ENCODE results near the gene GMDS.

The GMDS gene

GRCh38 chr6:1617466-1618310 is 627.7 kb downstream of the GMDS start:
- no peak for DNase-seq

GRCh38 chr6:1616701-1617463 is 628.5 kb downstream of the GMDS start:
- no peak for DNase-seq

- DNase-seq, result no peak
Measured at GRCh38 chr6:1615853-1616420, 629.5 kb downstream of the GMDS start.

GRCh38 chr6:1615151-1615852 is 630.1 kb downstream of the GMDS start:
- no peak for DNase-seq

- no peak for DNase-seq
Measured at GRCh38 chr6:1614448-1615150, 630.8 kb downstream of the GMDS start.

GRCh38 chr6:1613688-1614447 is 631.5 kb downstream of the GMDS start:
- no peak for DNase-seq

- DNase-seq, result no peak
Measured at GRCh38 chr6:1613346-1613687, 632.1 kb downstream of the GMDS start.

GRCh38 chr6:1612974-1613306 is 632.5 kb downstream of the GMDS start:
- no peak for DNase-seq

GRCh38 chr6:1612299-1612973 is 633.0 kb downstream of the GMDS start:
- DNase-seq, result peak in 1 of 3 experiments; percentile 27

GRCh38 chr6:1611572-1612298 is 633.7 kb downstream of the GMDS start:
- peak; percentile 4 to 48 (median 38) for DNase-seq

GRCh38 chr6:1611322-1611571 is 634.2 kb downstream of the GMDS start:
- peak in 2 of 3 experiments; percentile 39 to 61 for DNase-seq

GRCh38 chr6:1610497-1611321 is 634.7 kb downstream of the GMDS start:
- DNase-seq, result peak in 2 of 3 experiments; percentile 59 to 65

- peak; percentile 35 to 75 (median 70) for DNase-seq
Measured at GRCh38 chr6:1609648-1610496, 635.5 kb downstream of the GMDS start, which contains the start of gene FOXC1. Gene FOXC1 (plus strand): TSS chr6:1609915. CDS start chr6:1610446, 531 bp downstream.

- DNase-seq, result peak in 2 of 3 experiments; percentile 53 to 57
Measured at GRCh38 chr6:1609041-1609647, 636.3 kb downstream of the GMDS start.

- DNase-seq, result peak in 2 of 3 experiments; percentile 40 to 59
Measured at GRCh38 chr6:1608222-1609040, 637.0 kb downstream of the GMDS start.

- DNase-seq, result peak; percentile 23 to 77 (median 66)
Measured at GRCh38 chr6:1607516-1608221, 637.7 kb downstream of the GMDS start.

Data from NCI-H1417 (cell line).